H1 (cell line): ENCODE results near the gene UBAP1L. TPM values are rescaled to one million over a fixed set of nuclear protein-coding genes. Genes with fewer than 3 reads are reported as not detected.
A peak's percentile ranks its signal among the peaks of the same experiment; 100 is the strongest.

ENCODE experiments used
- CTCF ChIA-PET: fragments of 300-600 bp; sonication (Branson Sonifier 250); formaldehyde crosslinking; loops from one replicate; lab custom pipeline; 2021; ENCODE audit not compliant: partially characterized antibody; lab: Charles Lee
- POLR2A ChIA-PET: fragments of 300-600 bp; sonication (Branson Sonifier 250); formaldehyde crosslinking; loops from one replicate; lab custom pipeline; 2021; ENCODE audit warnings: inconsistent platforms; ENCODE audit not compliant: partially characterized antibody; lab: Charles Lee
- DNase-seq, 2 experiments: peaks; one replicate each; pipeline versions ENCODE4 v3.0.0 to v3.0.0-alpha.2; 2010 to 2022; ENCODE audit warnings: low spot score in 2 of 2, low read depth in 1 of 2, mixed read lengths in 1 of 2
- FAIRE-seq: peaks from 2 replicates; lab custom pipeline; 2011; peaks lifted over from hg19 to GRCh38; lab: Jason Lieb, UNC
- H2AFZ ChIP-seq: 2 replicates; pipeline ENCODE4 v1.8.1; 2012; ENCODE audit warnings: low read length, inconsistent platforms
- H2AK5ac ChIP-seq: 2 replicates; pipeline ENCODE4 v1.6.1; 2013; ENCODE audit warnings: low read depth, low read length
- H2BK120ac ChIP-seq: replicated peaks from 2 replicates; pipeline ENCODE3; 2013; ENCODE audit warnings: low read depth, low read length, inconsistent platforms
- H2BK12ac ChIP-seq: 2 replicates; pipeline ENCODE4 v1.6.1; 2013; ENCODE audit warnings: low read depth, low read length
- H2BK15ac ChIP-seq: 2 replicates; pipeline ENCODE4 v1.6.1; 2013; ENCODE audit warnings: low read length
- H2BK20ac ChIP-seq: 2 replicates; pipeline ENCODE4 v1.6.1; 2013; ENCODE audit warnings: low read length
- H2BK5ac ChIP-seq: 2 replicates; pipeline ENCODE4 v1.6.1; 2013; ENCODE audit warnings: low read depth, low read length
- H3K14ac ChIP-seq: 2 replicates; pipeline ENCODE4 v1.6.1; 2013; ENCODE audit warnings: inconsistent platforms; ENCODE audit not compliant: insufficient read length
- H3K18ac ChIP-seq: 2 replicates; pipeline ENCODE4 v1.6.1; 2013; ENCODE audit warnings: low read length; ENCODE audit errors: extremely low read depth
- H3K23ac ChIP-seq: 2 replicates; pipeline ENCODE4 v1.6.1; 2013; ENCODE audit warnings: inconsistent platforms; ENCODE audit not compliant: insufficient read length
- H3K23me2 ChIP-seq: 2 replicates; pipeline ENCODE4 v1.6.1; 2013; ENCODE audit warnings: low read depth, low read length
- H3K27ac ChIP-seq: 2 replicates; pipeline ENCODE4 v1.6.1; 2011; ENCODE audit warnings: low read depth, low read length, inconsistent platforms
- H3K27me3 ChIP-seq, 4 experiments: replicated peaks in 1 of 4; 1 replicate in 1 of 4; 2 replicates in 3 of 4; pipeline versions ENCODE4 v1.6.1 to v1.8.1; 2011 to 2013; ENCODE audit warnings: low read length in 3 of 4, mild to moderate bottlenecking in 3 of 4, inconsistent platforms in 2 of 4, mixed read lengths in 2 of 4, moderate library complexity in 1 of 4; ENCODE audit not compliant: control insufficient read depth in 3 of 4, insufficient read depth in 3 of 4; ENCODE audit errors: extremely low read depth in 1 of 4
- H3K36me3 ChIP-seq, 4 experiments: 2 replicates each; pipeline versions ENCODE4 v1.6.1 to v1.8.1; 2011 to 2013; ENCODE audit warnings: mild to moderate bottlenecking in 4 of 4, low read length in 3 of 4, moderate library complexity in 2 of 4, control low read depth in 1 of 4, inconsistent platforms in 1 of 4; ENCODE audit not compliant: insufficient read depth in 4 of 4, control insufficient read depth in 2 of 4
- H3K4ac ChIP-seq: replicated peaks from 2 replicates; pipeline ENCODE3; 2013; ENCODE audit warnings: low read length, low read depth, mixed read lengths, inconsistent platforms; ENCODE audit not compliant: insufficient read length
- H3K4me1 ChIP-seq, 4 experiments: replicated peaks in 1 of 4; 1 replicate in 1 of 4; 2 replicates in 3 of 4; pipeline versions ENCODE4 v1.6.1 to v1.8.1; 2011 to 2013; ENCODE audit warnings: low read length in 3 of 4, inconsistent platforms in 2 of 4, mixed read lengths in 1 of 4; ENCODE audit not compliant: insufficient read depth in 4 of 4, control insufficient read depth in 3 of 4
- H3K4me2 ChIP-seq, 2 experiments: 2 replicates each; pipeline versions ENCODE4 v1.6.1 to v1.8.1; 2011 to 2013; ENCODE audit warnings: low read depth in 2 of 2, low read length in 2 of 2, control low read depth in 1 of 2, inconsistent platforms in 1 of 2, mild to moderate bottlenecking in 1 of 2; ENCODE audit not compliant: insufficient read depth in 1 of 2
- H3K4me3 ChIP-seq, 4 experiments: fragments of 200-600, 300-600 bp in 1 of 4; sonication (generic), shearing (Covaris generic), sonication (Bioruptor Twin) in 1 of 4; 2 replicates each; pipeline versions ENCODE4 v1.5.1 to v1.8.1; 2011 to 2016; ENCODE audit warnings: low read length in 4 of 4, low read depth in 3 of 4, control low read depth in 2 of 4, inconsistent platforms in 2 of 4, mild to moderate bottlenecking in 2 of 4, mixed read lengths in 1 of 4, moderate library complexity in 1 of 4; ENCODE audit not compliant: insufficient read depth in 2 of 4; ENCODE audit errors: extremely low read depth in 1 of 4
- H3K56ac ChIP-seq: replicated peaks from 2 replicates; pipeline ENCODE3; 2013; ENCODE audit warnings: low read depth, mild to moderate bottlenecking, mixed read lengths, low read length, inconsistent platforms; ENCODE audit not compliant: insufficient read length
- H3K79me1 ChIP-seq: 2 replicates; pipeline ENCODE4 v1.6.1; 2013; ENCODE audit warnings: low read depth, low read length, control low read depth
- H3K79me2 ChIP-seq, 2 experiments: 2 replicates each; pipeline versions ENCODE4 v1.6.1 to v1.8.1; 2012 to 2013; ENCODE audit warnings: low read length in 2 of 2, mild to moderate bottlenecking in 2 of 2, inconsistent platforms in 1 of 2; ENCODE audit not compliant: insufficient read depth in 2 of 2, control insufficient read depth in 1 of 2
- H3K9ac ChIP-seq, 4 experiments: replicated peaks in 1 of 4; 1 replicate in 1 of 4; 2 replicates in 3 of 4; pipeline versions ENCODE4 v1.6.1 to v1.8.1; 2011 to 2013; ENCODE audit warnings: low read depth in 3 of 4, low read length in 3 of 4, control low read depth in 2 of 4, mild to moderate bottlenecking in 2 of 4, moderate library complexity in 2 of 4, inconsistent platforms in 1 of 4; ENCODE audit errors: extremely low read depth in 1 of 4
- H3K9me3 ChIP-seq, 2 experiments: 2 replicates each; pipeline versions ENCODE4 v1.6.1 to v1.8.1; 2012 to 2013; ENCODE audit warnings: mild to moderate bottlenecking in 2 of 2, moderate library complexity in 2 of 2, control low read depth in 1 of 2, inconsistent platforms in 1 of 2, low read depth in 1 of 2, low read length in 1 of 2, mixed read lengths in 1 of 2; ENCODE audit not compliant: insufficient read depth in 2 of 2
- H4K20me1 ChIP-seq, 2 experiments: replicated peaks in 1 of 2; 2 replicates each; pipeline versions ENCODE3 to v1.8.1; 2011 to 2013; ENCODE audit warnings: inconsistent platforms in 2 of 2, low read length in 2 of 2, mild to moderate bottlenecking in 1 of 2; ENCODE audit not compliant: insufficient read depth in 2 of 2, control insufficient read depth in 1 of 2
- H4K5ac ChIP-seq: 2 replicates; pipeline ENCODE4 v1.6.1; 2013; ENCODE audit warnings: low read length, low read depth, mixed read lengths, inconsistent platforms; ENCODE audit not compliant: insufficient read length
- H4K8ac ChIP-seq: 2 replicates; pipeline ENCODE4 v1.8.0; 2013; ENCODE audit warnings: mild to moderate bottlenecking, moderate library complexity, low read length, inconsistent platforms; ENCODE audit not compliant: insufficient read depth; ENCODE audit errors: extremely low read depth
- H4K91ac ChIP-seq: replicated peaks from 2 replicates; pipeline ENCODE3; 2013; ENCODE audit warnings: low read length, mixed read lengths, inconsistent platforms; ENCODE audit not compliant: insufficient read length
- CREB1 ChIP-seq: IDR thresholded peaks from 2 replicates; pipeline ENCODE4 v1.6.1; 2012; ENCODE audit warnings: inconsistent platforms
- TAF1 ChIP-seq: IDR thresholded peaks from 2 replicates; pipeline ENCODE4 v1.6.1; 2011; ENCODE audit warnings: mild to moderate bottlenecking, low read depth, low read length
- WGBS, 2 experiments: shearing (Covaris generic) in 1 of 2; methylation state at CpG; one replicate each; pipeline versions ENCODE4 v1.1.6 to v1.1.7; 2013 to 2015; ENCODE audit warnings: low lambda C conversion rate in 2 of 2, mixed read lengths in 2 of 2, inconsistent platforms in 1 of 2, low coverage in 1 of 2, missing lambda C conversion rate in 1 of 2; ENCODE audit not compliant: insufficient replicate concordance in 2 of 2, insufficient coverage in 1 of 2, insufficient read length in 1 of 2; ENCODE audit errors: extremely low coverage in 1 of 2, missing lambda C conversion rate in 1 of 2; 5-methylcytosine and 5-hydroxymethylcytosine counted together
- polyA plus RNA-seq, 7 experiments: library from polyadenylated mRNA; depleted of rRNA in 3 of 7; stranded (reverse) in 5 of 7; unstranded in 2 of 7; fragments of >200 nt in 5 of 7; fragments of 200-250 nt in 2 of 7; gene quantifications; 1 replicate in 5 of 7; 2 replicates in 1 of 7; 4 replicates in 1 of 7; pipeline versions ENCODE4 v1.2.1 to v1.2.3, GENCODE V29; 2011 to 2013; ENCODE audit warnings: missing spikeins in 2 of 7, mixed read lengths in 2 of 7
- total RNA-seq: library from RNA; stranded (reverse); fragmentation: NEBNext Ultra II Directional; extraction: Animal tissue kit (Norgen Biotek cat#: 25700); gene quantifications from 2 replicates; pipeline ENCODE4 v1.2.1, GENCODE V29; 2021

The UBAP1L gene
- total and polyA plus RNA-seq, 2 of the 8 experiments (the other 6 are each of a cell fraction or from before 2014, with no cell fraction given), result 0.67 to 1.7 TPM

DNA sequence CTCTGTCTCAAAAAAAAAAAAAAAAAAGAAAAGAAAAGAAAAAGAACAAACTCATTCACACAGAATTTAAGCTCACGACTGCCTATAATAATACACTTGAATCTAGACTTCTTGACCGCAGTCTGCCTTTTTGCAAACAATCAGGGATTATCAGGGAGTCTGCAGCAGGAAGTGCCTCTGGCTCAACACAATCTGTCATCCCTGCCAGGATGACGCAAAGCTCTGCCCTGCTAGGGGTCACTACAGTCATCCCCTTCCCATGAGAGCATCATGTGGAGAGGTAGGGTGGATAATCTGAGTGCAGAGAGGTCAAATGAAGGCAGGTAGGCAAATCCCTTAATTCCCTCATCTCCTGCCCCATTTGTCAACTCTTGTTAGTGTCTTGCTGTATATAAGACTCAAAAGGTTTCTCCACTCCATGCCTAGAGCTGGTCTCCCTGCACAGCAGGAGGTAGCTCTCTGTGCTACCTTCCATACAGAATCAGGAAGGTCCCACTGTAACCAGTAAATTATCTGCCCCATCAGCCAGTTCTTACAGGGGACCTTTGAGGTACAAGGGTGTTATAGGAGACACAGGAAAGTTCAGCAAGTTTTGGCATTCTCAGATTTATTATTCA lies 4.2 kb downstream of the UBAP1L start:
- no peak overlapping the region for H2BK12ac ChIP-seq
- no peak overlapping the region for H3K56ac ChIP-seq
- peaks cover 0 to 5% (median 1%) of the 10 kb centered on the region in 4 experiments; a peak in 1 of 8 replicates for H3K36me3 ChIP-seq
- no peak overlapping the region for H2BK15ac ChIP-seq
- ChIA-PET CTCF (interaction anchor here (0.5 to 3.5 kb wide), 7 partner anchors 10 to 1424 kb away, joined by 3 to 28 read pairs (median 4); no protein-coding TSS in a partner anchor), POLR2A (interaction anchor here (1.1 to 1.2 kb wide), 2 partner anchors 20 to 194 kb away, joined by 3 to 4 read pairs; partner anchors contain the start of gene RNU5B-1)
- FAIRE-seq (no peak), DNase-seq (no peak)
- no peak overlapping the region for H2AFZ ChIP-seq
- H4K91ac ChIP-seq, result no peak overlapping the region
- no peaks in the 10 kb centered on the region for H3K79me1 ChIP-seq
- no peak overlapping the region for H3K4me2 ChIP-seq
- H3K23ac ChIP-seq, result no peak overlapping the region
- 83% methylated on average over 3 of the region's 3 CpGs; no CpG with 5 or more reads in 1 of the 2 experiments for WGBS, 2 experiments
- H3K4me1 ChIP-seq, result no peaks in the 10 kb centered on the region
- H4K8ac ChIP-seq, result no peak overlapping the region
- no peak overlapping the region for H3K18ac ChIP-seq
- no peak overlapping the region for H2BK120ac ChIP-seq
- no peak overlapping the region for H3K4ac ChIP-seq
- no peak overlapping the region for H3K27ac ChIP-seq
- no peaks in the 10 kb centered on the region for H3K27me3 ChIP-seq
- no peaks in the 10 kb centered on the region for H4K20me1 ChIP-seq
- H2AK5ac ChIP-seq, result no peak overlapping the region
- H3K9ac ChIP-seq, result no peak overlapping the region
- H2BK5ac ChIP-seq, result no peak overlapping the region
- H3K14ac ChIP-seq, result no peak overlapping the region
- H3K23me2 ChIP-seq, result no peaks in the 10 kb centered on the region
- 0 out of 2 replicates have a peak, but pooled peaks have one; percentile 34 for TF ChIP-seq CREB1
- no peak for TF ChIP-seq TAF1
- TF ChIP-seq, all 59 proteins: peak for 1
- Histone ChIP-seq H3K79me2 (no peaks in the 10 kb centered on the region), H3K4me3 (no peak overlapping the region), H3K9me3 (no peaks in the 10 kb centered on the region), H4K5ac (no peak overlapping the region), H2BK20ac (no peak overlapping the region)
